ENCODE data around the gene C19orf25. TPM values are rescaled to one million over a fixed set of nuclear protein-coding genes. Genes with fewer than 3 reads are reported as not detected.
A peak's percentile ranks its signal among the peaks of the same experiment; 100 is the strongest.

The C19orf25 gene
- total RNA-seq, 2 donors from 2014 or later = 40.0 to 51.1 TPM

DNA sequence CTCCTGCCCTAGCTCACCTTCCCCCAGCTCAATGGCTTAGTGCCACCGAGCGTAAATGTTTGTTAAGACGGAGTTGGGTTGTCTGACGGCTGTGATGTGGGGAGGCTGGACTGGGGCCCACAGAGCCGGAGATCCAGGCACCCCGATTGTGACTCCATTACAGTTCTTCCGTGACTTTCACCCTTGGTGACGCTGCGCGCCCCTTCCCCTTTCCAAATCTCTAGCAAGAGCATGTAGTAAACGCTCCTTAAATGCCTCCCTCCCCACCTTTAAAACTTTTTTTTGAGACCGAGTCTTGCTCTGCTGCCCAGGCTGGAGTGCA is 12.8 kb upstream of the C19orf25 start:
- DNase-seq = no peak
- peak overlapping the region; percentile 74 for H3K4me3 Mint-ChIP-seq
- Histone ChIP-seq H3K4me1 (ENCODE audit: control insufficient read depth, insufficient read depth, low read length) (no peaks in the 10 kb centered on the region), H3K9me3 (ENCODE audit: control insufficient read depth, low read length) (no peaks in the 10 kb centered on the region), H3K27me3 (ENCODE audit: control insufficient read depth, insufficient read depth, low read length, poor library complexity, severe bottlenecking) (peaks cover 16% of the 10 kb centered on the region), H3K36me3 (ENCODE audit: control insufficient read depth, insufficient read depth, low read length) (no peaks in the 10 kb centered on the region), H3K4me3 (ENCODE audit: low read length) (peak overlapping the region; percentile 77), H3K9ac (ENCODE audit: extremely low read depth, low read length, poor library complexity, severe bottlenecking) (no peak overlapping the region), H3K27ac (ENCODE audit: low read depth, low read length) (no peak overlapping the region)
- H3K27ac Mint-ChIP-seq = no peak overlapping the region
- TF ChIP-seq, protein P1, sequence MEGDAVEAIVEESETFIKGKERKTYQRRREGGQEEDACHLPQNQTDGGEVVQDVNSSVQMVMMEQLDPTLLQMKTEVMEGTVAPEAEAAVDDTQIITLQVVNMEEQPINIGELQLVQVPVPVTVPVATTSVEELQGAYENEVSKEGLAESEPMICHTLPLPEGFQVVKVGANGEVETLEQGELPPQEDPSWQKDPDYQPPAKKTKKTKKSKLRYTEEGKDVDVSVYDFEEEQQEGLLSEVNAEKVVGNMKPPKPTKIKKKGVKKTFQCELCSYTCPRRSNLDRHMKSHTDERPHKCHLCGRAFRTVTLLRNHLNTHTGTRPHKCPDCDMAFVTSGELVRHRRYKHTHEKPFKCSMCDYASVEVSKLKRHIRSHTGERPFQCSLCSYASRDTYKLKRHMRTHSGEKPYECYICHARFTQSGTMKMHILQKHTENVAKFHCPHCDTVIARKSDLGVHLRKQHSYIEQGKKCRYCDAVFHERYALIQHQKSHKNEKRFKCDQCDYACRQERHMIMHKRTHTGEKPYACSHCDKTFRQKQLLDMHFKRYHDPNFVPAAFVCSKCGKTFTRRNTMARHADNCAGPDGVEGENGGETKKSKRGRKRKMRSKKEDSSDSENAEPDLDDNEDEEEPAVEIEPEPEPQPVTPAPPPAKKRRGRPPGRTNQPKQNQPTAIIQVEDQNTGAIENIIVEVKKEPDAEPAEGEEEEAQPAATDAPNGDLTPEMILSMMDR (conservative IDR thresholded peaks at IDR 0.05) = no peak
- WGBS, 2 experiments (ENCODE audit: insufficient coverage in 1 of 2, insufficient read length in 1 of 2) = 64 to 85% methylated on average over 7 to 12 of the region's 12 CpGs
- H3K4me1 Mint-ChIP-seq = peaks cover 5% of the 10 kb centered on the region
- peaks cover 35% of the 10 kb centered on the region for H3K27me3 Mint-ChIP-seq (ENCODE audit: insufficient read depth)
- H3K9me3 Mint-ChIP-seq = no peaks in the 10 kb centered on the region
- H3K36me3 Mint-ChIP-seq (ENCODE audit: low read depth) = no peaks in the 10 kb centered on the region

DNA sequence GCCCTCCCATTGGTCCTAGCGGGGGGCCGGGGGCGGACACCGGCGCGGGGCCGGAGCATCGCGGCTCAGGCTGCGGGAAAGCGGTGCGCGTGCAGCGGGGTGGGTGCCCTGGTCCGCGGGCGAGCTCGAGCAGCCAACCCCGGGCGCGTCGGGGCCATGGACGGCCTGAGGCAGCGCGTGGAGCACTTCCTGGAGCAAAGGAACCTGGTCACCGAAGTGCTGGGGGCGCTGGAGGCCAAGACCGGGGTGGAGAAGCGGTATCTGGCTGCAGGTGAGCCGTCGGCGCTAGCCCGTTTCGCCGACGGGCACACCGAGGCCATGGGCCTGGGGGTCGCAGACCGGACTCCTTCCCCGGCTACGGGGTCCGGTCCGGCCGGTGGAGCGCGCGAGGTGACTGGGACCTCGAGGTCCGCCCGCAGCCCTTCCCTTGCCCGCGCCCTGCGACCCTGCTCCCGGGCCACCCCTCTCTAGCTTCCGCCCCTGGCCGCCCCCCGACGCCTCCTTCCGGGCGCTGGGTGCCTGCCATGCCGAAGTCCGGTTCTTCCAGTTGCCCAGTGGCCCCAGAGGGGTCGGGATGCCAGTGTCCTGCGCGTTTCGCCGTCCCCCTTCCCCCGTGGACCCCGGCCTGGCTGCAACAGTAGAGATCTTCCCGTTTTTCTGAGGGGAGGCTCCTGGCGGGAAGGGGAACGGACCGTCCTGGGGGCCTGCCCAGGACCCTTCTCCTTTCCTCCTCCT is 12.3 kb upstream of the C19orf25 start, which contains the start of gene REEP6:
TSS of gene REEP6 (plus strand) at position 68 of the 735 bp plus-strand sequence. CDS start at position 157, 89 bp downstream.
- no peak for DNase-seq
- Histone ChIP-seq H3K4me1 (ENCODE audit: control insufficient read depth, insufficient read depth, low read length) (no peaks in the 10 kb centered on the region), H3K27ac (ENCODE audit: low read depth, low read length) (peak within 1 kb of the TSS; percentile 95), H3K4me3 (ENCODE audit: low read length) (peak within 1 kb of the TSS; percentile 87), H3K9me3 (ENCODE audit: control insufficient read depth, low read length) (no peaks in the 10 kb centered on the region), H3K36me3 (ENCODE audit: control insufficient read depth, insufficient read depth, low read length) (no peaks in the 10 kb centered on the region), H3K27me3 (ENCODE audit: control insufficient read depth, insufficient read depth, low read length, poor library complexity, severe bottlenecking) (peaks cover 16% of the 10 kb centered on the region), H3K9ac (ENCODE audit: extremely low read depth, low read length, poor library complexity, severe bottlenecking) (peak within 1 kb of the TSS; percentile 55)
- peaks cover 5% of the 10 kb centered on the region for H3K4me1 Mint-ChIP-seq
- WGBS, 2 experiments (ENCODE audit: insufficient coverage in 1 of 2, insufficient read length in 1 of 2) = 6 to 9% methylated on average over 19 to 73 of the region's 73 CpGs
- H3K9me3 Mint-ChIP-seq = no peaks in the 10 kb centered on the region
- peak within 1 kb of the TSS; percentile 74 for H3K4me3 Mint-ChIP-seq
- TF ChIP-seq, protein P1 (conservative IDR thresholded peaks at IDR 0.05) = peak; percentile 17
- peaks cover 32% of the 10 kb centered on the region for H3K27me3 Mint-ChIP-seq (ENCODE audit: insufficient read depth)
- H3K27ac Mint-ChIP-seq = peak within 1 kb of the TSS; percentile 99
- no peaks in the 10 kb centered on the region for H3K36me3 Mint-ChIP-seq (ENCODE audit: low read depth)

DNA sequence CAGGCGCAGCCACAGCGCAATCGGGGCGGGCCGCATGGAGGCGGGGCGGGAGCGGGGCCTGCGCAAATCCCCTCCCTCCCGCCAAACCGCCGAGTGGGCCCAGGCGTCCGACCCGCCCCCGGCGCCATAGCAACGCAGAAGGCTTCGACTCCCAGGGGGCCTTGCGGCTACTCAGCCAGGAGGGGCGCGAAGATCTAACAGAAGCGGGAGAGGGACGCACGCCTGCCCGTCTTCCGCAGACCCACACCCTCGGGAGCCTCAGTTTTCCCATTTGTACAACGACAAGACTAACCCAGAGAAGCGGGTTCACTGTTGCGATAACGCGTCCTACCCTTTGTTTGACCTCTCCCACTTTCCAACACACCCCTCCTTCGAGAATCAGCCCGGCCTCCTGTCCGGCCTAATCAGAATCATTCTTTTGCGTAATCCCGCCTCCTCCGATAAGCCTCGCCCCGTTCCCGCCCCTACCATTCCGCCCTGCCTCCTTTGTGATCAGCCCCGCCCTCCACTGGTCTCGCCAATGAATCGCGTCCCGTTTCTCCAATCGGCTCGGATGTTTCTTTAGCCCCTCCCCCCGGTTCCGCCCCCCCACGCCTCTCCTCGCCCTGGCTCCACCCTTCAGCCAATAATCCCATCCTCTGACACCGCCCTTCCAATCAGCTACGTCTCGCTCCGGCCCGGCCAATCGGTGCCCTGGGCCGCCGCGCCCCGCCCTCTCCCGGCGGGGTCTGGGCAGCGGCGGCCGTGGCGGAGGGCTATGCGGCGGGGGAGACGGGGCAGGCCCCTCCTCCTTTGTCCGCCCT is 11.5 kb upstream of the C19orf25 start, which contains the start of gene PCSK4:
TSS of gene PCSK4 (minus strand) at position 40 of the 803 bp plus-strand sequence. CDS start at position 36, 4 bp downstream.
- Histone ChIP-seq H3K9me3 (ENCODE audit: control insufficient read depth, low read length) (no peaks in the 10 kb centered on the region), H3K36me3 (ENCODE audit: control insufficient read depth, insufficient read depth, low read length) (no peaks in the 10 kb centered on the region), H3K9ac (ENCODE audit: extremely low read depth, low read length, poor library complexity, severe bottlenecking) (peak within 1 kb of the TSS; percentile 55), H3K27me3 (ENCODE audit: control insufficient read depth, insufficient read depth, low read length, poor library complexity, severe bottlenecking) (peaks cover 16% of the 10 kb centered on the region), H3K4me3 (ENCODE audit: low read length) (peak within 1 kb of the TSS; percentile 87), H3K4me1 (ENCODE audit: control insufficient read depth, insufficient read depth, low read length) (no peaks in the 10 kb centered on the region), H3K27ac (ENCODE audit: low read depth, low read length) (peak within 1 kb of the TSS; percentile 95)
- no peaks in the 10 kb centered on the region for H3K36me3 Mint-ChIP-seq (ENCODE audit: low read depth)
- H3K4me1 Mint-ChIP-seq = peaks cover 5% of the 10 kb centered on the region
- peaks cover 32% of the 10 kb centered on the region for H3K27me3 Mint-ChIP-seq (ENCODE audit: insufficient read depth)
- H3K27ac Mint-ChIP-seq = peak within 1 kb of the TSS; percentile 99
- WGBS, 2 experiments (ENCODE audit: insufficient coverage in 1 of 2, insufficient read length in 1 of 2) = 0% methylated on average over 43 to 74 of the region's 74 CpGs
- H3K4me3 Mint-ChIP-seq = peak within 1 kb of the TSS; percentile 74
- TF ChIP-seq, protein P1 (conservative IDR thresholded peaks at IDR 0.05) = no peak
- DNase-seq = peak; percentile 100
- H3K9me3 Mint-ChIP-seq = no peaks in the 10 kb centered on the region

Data from endodermal cell (in vitro differentiated cells).